ENCODE data around the gene TEK.

TEK gene

DNA sequence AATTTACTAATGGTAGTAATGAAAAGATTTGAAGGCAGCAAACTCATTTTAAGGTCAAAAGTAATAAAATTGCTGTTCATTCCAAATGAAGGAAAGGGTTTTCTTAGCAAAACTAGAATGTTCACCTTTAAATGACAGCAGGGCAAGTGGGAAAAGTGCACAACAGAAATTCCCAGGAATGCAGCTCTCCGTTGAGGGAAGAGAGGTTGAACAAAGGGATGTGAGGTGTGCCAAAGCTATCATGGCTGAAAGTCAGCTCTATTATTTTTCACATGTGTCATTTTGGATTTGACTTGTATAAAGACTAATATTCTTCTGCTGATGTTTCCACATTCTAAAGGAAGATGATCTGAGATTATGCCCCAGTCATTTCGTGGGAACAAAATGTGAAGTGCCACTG, 51.6 kb downstream of the TEK start:
- H3K27ac ChIP-seq, result no peak overlapping the region
- TF ChIP-seq, protein P1, sequence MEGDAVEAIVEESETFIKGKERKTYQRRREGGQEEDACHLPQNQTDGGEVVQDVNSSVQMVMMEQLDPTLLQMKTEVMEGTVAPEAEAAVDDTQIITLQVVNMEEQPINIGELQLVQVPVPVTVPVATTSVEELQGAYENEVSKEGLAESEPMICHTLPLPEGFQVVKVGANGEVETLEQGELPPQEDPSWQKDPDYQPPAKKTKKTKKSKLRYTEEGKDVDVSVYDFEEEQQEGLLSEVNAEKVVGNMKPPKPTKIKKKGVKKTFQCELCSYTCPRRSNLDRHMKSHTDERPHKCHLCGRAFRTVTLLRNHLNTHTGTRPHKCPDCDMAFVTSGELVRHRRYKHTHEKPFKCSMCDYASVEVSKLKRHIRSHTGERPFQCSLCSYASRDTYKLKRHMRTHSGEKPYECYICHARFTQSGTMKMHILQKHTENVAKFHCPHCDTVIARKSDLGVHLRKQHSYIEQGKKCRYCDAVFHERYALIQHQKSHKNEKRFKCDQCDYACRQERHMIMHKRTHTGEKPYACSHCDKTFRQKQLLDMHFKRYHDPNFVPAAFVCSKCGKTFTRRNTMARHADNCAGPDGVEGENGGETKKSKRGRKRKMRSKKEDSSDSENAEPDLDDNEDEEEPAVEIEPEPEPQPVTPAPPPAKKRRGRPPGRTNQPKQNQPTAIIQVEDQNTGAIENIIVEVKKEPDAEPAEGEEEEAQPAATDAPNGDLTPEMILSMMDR (conservative IDR thresholded peaks at IDR 0.05), result no peak
- no peak for TF ChIP-seq ZFX (IDR thresholded peaks at IDR 0.05)

DNA sequence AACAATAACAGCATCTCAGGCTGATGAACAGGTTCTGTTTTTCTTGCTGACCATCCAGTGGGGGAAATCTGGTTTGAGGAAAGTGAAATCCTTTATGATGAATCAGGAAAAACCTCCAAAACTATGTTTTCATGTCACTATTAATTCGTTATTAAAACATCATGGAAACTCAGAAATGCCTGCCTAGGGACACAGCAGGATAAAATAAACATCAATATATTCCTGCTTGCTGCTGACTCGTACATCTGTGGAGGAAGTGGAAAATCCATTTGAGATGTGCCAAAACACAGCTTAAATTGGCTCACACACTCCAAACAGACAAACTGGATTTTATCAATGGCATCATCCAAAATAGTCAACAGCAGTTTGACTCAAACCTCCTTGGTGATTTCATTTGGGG, 53.0 kb downstream of the TEK start:
- TF ChIP-seq ZFX (IDR thresholded peaks at IDR 0.05), result no peak
- TF ChIP-seq, protein P1 (conservative IDR thresholded peaks at IDR 0.05), result no peak
- H3K27ac ChIP-seq, result no peak overlapping the region

DNA sequence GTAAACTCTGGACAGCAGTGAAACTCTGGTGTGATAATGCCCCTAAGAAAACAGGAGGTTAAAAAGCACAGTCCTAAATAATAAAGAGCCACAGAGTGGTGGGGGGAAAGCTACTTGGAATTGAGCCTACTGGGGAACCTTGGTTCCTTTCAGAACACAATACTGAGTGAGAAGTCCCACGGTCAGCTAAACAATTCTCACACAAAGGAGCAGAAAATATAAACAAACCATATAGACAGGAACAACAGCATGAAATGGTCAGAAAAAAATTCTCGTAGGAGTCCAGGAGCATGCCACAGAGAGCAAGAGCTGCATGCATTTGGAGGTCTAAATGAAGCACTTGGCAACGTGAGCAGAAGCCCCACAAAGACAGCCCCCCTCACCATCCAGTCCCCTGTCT, 56.0 kb downstream of the TEK start:
- H3K27ac ChIP-seq, result no peak overlapping the region
- TF ChIP-seq ZFX (IDR thresholded peaks at IDR 0.05), result no peak
- TF ChIP-seq, protein P1 (conservative IDR thresholded peaks at IDR 0.05), result no peak

DNA sequence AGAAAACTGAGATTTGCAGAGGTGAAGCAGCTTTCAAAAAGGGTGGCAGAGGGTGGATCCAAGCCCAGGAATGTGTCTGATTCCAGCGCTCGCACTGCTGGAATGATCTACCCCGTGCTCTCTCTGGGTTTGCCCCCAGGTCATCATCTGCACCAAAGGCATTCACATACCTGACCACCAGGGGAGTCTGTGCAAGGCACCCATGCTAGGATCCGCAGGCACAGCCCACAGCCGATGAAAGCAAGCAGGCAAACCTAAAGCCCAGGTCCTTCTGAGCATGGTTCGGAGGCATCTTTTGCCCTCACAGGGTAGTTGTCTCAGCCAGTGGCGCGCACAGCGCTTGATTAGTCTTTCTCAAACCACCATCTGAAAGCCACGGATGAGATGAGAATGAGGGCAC, 56.6 kb downstream of the TEK start:
- no peak for TF ChIP-seq ZFX (IDR thresholded peaks at IDR 0.05)
- TF ChIP-seq, protein P1 (conservative IDR thresholded peaks at IDR 0.05), result peak; percentile 46
- no peak overlapping the region for H3K27ac ChIP-seq

DNA sequence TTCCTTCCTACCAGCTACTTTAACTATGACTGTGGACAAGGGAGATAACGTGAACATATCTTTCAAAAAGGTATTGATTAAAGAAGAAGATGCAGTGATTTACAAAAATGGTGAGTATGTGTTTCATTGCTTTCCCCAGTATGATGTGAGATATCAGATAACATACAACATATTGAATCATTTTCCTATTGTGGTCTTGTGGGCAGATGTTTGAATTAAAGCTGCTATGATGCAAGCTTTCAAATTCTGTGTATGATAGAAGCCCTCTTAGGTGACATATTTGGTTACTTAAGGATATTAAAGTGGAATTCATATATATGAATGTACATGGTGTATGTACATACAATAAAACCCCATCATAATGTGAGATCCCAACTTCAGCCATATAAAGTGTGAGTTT, 59.5 kb downstream of the TEK start:
- TF ChIP-seq, protein P1 (conservative IDR thresholded peaks at IDR 0.05), result no peak
- TF ChIP-seq ZFX (IDR thresholded peaks at IDR 0.05), result no peak
- no peak overlapping the region for H3K27ac ChIP-seq

DNA sequence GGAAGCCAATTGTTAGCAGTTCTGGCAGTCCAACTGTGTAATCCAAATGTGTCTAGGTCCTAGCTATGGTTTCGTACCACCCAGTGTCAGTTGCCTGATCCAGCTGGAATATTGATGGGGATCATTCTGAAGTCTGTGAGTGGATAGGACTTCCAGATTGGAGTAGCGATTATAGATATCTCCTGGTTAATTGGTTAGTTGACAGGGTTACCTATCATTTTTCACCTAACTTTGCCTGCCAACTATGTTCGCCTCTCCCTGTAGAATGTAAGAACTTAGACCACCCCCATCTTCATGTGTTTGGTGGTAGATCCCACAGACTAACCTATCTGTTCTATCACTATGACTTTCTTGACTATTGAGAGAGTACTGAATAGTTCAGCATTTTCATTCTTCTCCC, 59.9 kb downstream of the TEK start:
- no peak overlapping the region for H3K27ac ChIP-seq
- no peak for TF ChIP-seq ZFX (IDR thresholded peaks at IDR 0.05)
- TF ChIP-seq, protein P1 (conservative IDR thresholded peaks at IDR 0.05), result no peak

DNA sequence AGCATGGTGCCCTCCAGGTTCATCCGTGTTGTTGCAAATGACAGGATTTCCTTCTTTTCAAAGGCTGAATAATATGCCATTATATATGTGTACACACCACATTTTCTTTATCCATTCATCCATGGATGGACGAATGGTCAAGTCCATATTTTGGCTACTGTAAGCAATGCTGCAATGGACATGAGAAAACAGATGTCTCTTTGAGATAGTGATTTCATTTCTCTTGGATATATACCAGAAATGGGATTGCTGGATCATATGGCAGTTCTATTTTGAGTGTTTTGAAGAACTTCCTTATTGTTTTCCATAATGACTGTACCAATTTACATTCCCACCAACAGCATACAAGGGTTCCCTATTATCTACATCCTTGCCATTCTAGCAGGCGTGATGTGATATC, 67.9 kb downstream of the TEK start:
- TF ChIP-seq ZFX (IDR thresholded peaks at IDR 0.05), result no peak
- TF ChIP-seq, protein P1 (conservative IDR thresholded peaks at IDR 0.05), result no peak

More for the DNA sequence above, 67.9 kb downstream of the TEK start:
- H3K27ac ChIP-seq, result no peak overlapping the region
